Superior temporal gyrus (tissue), 1 donor: Measurements from ENCODE around the gene COX18.

ENCODE experiments used
- DNase-seq: peaks from one replicate; pipeline ENCODE4 v3.0.0-alpha.2; 2016; ENCODE audit errors: extremely low spot score

The COX18 gene

GRCh38 chr4:73053076-73053475 lies 16.4 kb downstream of the COX18 start:
- no peak for DNase-seq

- DNase-seq = no peak
Observed at GRCh38 chr4:73051625-73052024, 17.9 kb downstream of the COX18 start.

- no peak for DNase-seq
Observed at GRCh38 chr4:73045879-73046278, 23.6 kb downstream of the COX18 start.

GRCh38 chr4:73037057-73037456 lies 32.5 kb downstream of the COX18 start:
- DNase-seq = no peak

- no peak for DNase-seq
Observed at GRCh38 chr4:73036123-73036522, 33.4 kb downstream of the COX18 start.

- DNase-seq = no peak
Observed at GRCh38 chr4:73034896-73035295, 34.6 kb downstream of the COX18 start.

- DNase-seq = no peak
Observed at GRCh38 chr4:73028621-73029020, 40.9 kb downstream of the COX18 start.

- DNase-seq = no peak
Observed at GRCh38 chr4:73021634-73022033, 47.9 kb downstream of the COX18 start.

- peak; percentile 89 for DNase-seq
Observed at GRCh38 chr4:73019462-73020047, 50.0 kb downstream of the COX18 start.

GRCh38 chr4:73018595-73018994 lies 50.9 kb downstream of the COX18 start:
- no peak for DNase-seq

GRCh38 chr4:73013310-73013709 lies 56.2 kb downstream of the COX18 start:
- no peak for DNase-seq

GRCh38 chr4:73012673-73013072 lies 56.8 kb downstream of the COX18 start:
- DNase-seq = no peak

GRCh38 chr4:73011629-73011985 lies 57.9 kb downstream of the COX18 start:
- no peak for DNase-seq

GRCh38 chr4:73010789-73011628 lies 58.5 kb downstream of the COX18 start:
- no peak for DNase-seq

- no peak for DNase-seq
Observed at GRCh38 chr4:73007526-73008100, 61.9 kb downstream of the COX18 start.

- DNase-seq = no peak
Observed at GRCh38 chr4:73006286-73006990, 63.1 kb downstream of the COX18 start.

GRCh38 chr4:73005514-73005913 lies 64.0 kb downstream of the COX18 start:
- no peak for DNase-seq
